Endothelial cell of umbilical vein (primary cell): ENCODE data around the gene COTL1. TPM values are rescaled to one million over a fixed set of nuclear protein-coding genes. Genes with fewer than 3 reads are reported as not detected.

ENCODE experiments used
- BruUV-seq: library from RNA; stranded (reverse); fragments of 400-500 nt; replicated peaks from 2 replicates; lab custom pipeline; 2021; lab: Mats Ljungman, UMichigan
- CTCF ChIA-PET: fragments of 300-600, 350-600 bp; sonication (Branson Sonifier 250); formaldehyde crosslinking; loops from one replicate; lab custom pipeline; 2021; ENCODE audit warnings: antibody characterized with exemption, inconsistent platforms; lab: Charles Lee
- POLR2A ChIA-PET: fragments of 300-600, 350-600 bp; sonication (Branson Sonifier 250); formaldehyde crosslinking; loops from one replicate; lab custom pipeline; 2021; ENCODE audit warnings: antibody characterized with exemption, inconsistent platforms; lab: Charles Lee
- DNase-seq: peaks from one replicate; pipeline ENCODE4 v3.0.0-alpha.2; 2011; ENCODE audit warnings: low read depth, low spot score
- FAIRE-seq: peaks from 2 replicates; lab custom pipeline; 2011; peaks lifted over from hg19 to GRCh38; lab: Jason Lieb, UNC
- H2AFZ ChIP-seq: 2 replicates; pipeline ENCODE4 v1.6.0; 2012; ENCODE audit warnings: low read depth, low read length, control low read depth, inconsistent platforms
- H3K27ac ChIP-seq: 2 replicates; pipeline ENCODE4 v1.5.1; 2011; ENCODE audit warnings: low read depth, mild to moderate bottlenecking, control low read depth, low read length, moderate library complexity; ENCODE audit not compliant: insufficient read depth
- H3K27me3 ChIP-seq, 2 experiments: 2 replicates each; pipeline versions ENCODE4 v1.6.0 to v1.6.1; 2011; ENCODE audit warnings: low read length in 2 of 2, mixed read lengths in 1 of 2; ENCODE audit not compliant: control insufficient read depth in 2 of 2, insufficient read depth in 2 of 2
- H3K36me3 ChIP-seq, 2 experiments: 2 replicates in 1 of 2; 3 replicates in 1 of 2; pipeline ENCODE4 v1.5.1; 2011; ENCODE audit warnings: low read length in 2 of 2, mild to moderate bottlenecking in 1 of 2, moderate library complexity in 1 of 2; ENCODE audit not compliant: control insufficient read depth in 2 of 2, insufficient read depth in 2 of 2; ENCODE audit errors: extremely low read depth in 1 of 2
- H3K4me1 ChIP-seq: 3 replicates; pipeline ENCODE4 v1.5.1; 2011; ENCODE audit warnings: mild to moderate bottlenecking, low read length; ENCODE audit not compliant: control insufficient read depth, insufficient read depth; ENCODE audit errors: extremely low read depth
- H3K4me2 ChIP-seq: 2 replicates; pipeline ENCODE4 v1.6.1; 2011; ENCODE audit warnings: low read length, control low read depth, mixed read lengths; ENCODE audit not compliant: insufficient read depth
- H3K4me3 ChIP-seq, 3 experiments: fragments of 200-600 bp in 1 of 3; sonication (generic), shearing (Covaris generic) in 1 of 3; replicated peaks in 1 of 3; 2 replicates each; pipeline ENCODE4 v1.5.1; 2011 to 2016; ENCODE audit warnings: control low read depth in 3 of 3, low read length in 3 of 3, mild to moderate bottlenecking in 2 of 3, inconsistent platforms in 1 of 3, low read depth in 1 of 3, moderate library complexity in 1 of 3; ENCODE audit not compliant: insufficient read depth in 1 of 3
- H3K79me2 ChIP-seq: 2 replicates; pipeline ENCODE4 v1.6.0; 2012; ENCODE audit warnings: low read length, inconsistent platforms; ENCODE audit not compliant: control insufficient read depth, insufficient read depth
- H3K9ac ChIP-seq: replicated peaks from 2 replicates; pipeline ENCODE3; 2011; ENCODE audit warnings: low read length, control low read depth; ENCODE audit not compliant: insufficient read depth; ENCODE audit errors: extremely low read depth
- H3K9me1 ChIP-seq: replicated peaks from 3 replicates; pipeline ENCODE4 v1.6.0; 2011; ENCODE audit warnings: mild to moderate bottlenecking, low read length; ENCODE audit not compliant: control insufficient read depth, insufficient read depth; ENCODE audit errors: extremely low read depth
- H3K9me3 ChIP-seq: replicated peaks from 2 replicates; pipeline ENCODE4 v1.5.1; 2012; ENCODE audit warnings: low read length, inconsistent platforms; ENCODE audit not compliant: control insufficient read depth, insufficient read depth
- H4K20me1 ChIP-seq: replicated peaks from 2 replicates; pipeline ENCODE3; 2011; ENCODE audit warnings: mild to moderate bottlenecking, low read length; ENCODE audit not compliant: control insufficient read depth, insufficient read depth; ENCODE audit errors: extremely low read depth
- CTCF ChIP-seq, 2 donors: IDR thresholded peaks; 1 replicate in 1 of 2; 2 replicates in 1 of 2; pipeline ENCODE4 v1.5.1; 2011; ENCODE audit warnings: low read length in 2 of 2, mild to moderate bottlenecking in 2 of 2, moderate library complexity in 2 of 2, control low read depth in 1 of 2, inconsistent platforms in 1 of 2, low read depth in 1 of 2; ENCODE audit not compliant: insufficient read depth in 1 of 2; ENCODE audit errors: extremely low read depth in 1 of 2
- EZH2 ChIP-seq: IDR thresholded peaks from 2 replicates; pipeline ENCODE4 v1.6.1; 2012; ENCODE audit warnings: borderline replicate concordance, low read depth, mild to moderate bottlenecking, moderate library complexity, low read length, inconsistent platforms; ENCODE audit not compliant: severe bottlenecking
- MYC ChIP-seq: IDR thresholded peaks from one replicate; pipeline ENCODE4 v1.6.1; 2011; ENCODE audit warnings: mild to moderate bottlenecking, low read depth, low read length
- POLR2AphosphoS5 ChIP-seq: IDR thresholded peaks from 2 replicates; pipeline ENCODE4 v1.6.1; 2012; ENCODE audit warnings: low read depth, mild to moderate bottlenecking, control low read depth, low read length, moderate library complexity; ENCODE audit not compliant: insufficient read depth
- dilution Hi-C: fragments of 300-500 bp; cut with MboI; formaldehyde crosslinking; loops from one replicate; pipeline ENCODE4 v1.15.0; 2019; ENCODE audit warnings: low sequenced_read_pairs; ENCODE audit not compliant: extremely low pct_ligation_motif_present
- intact Hi-C: fragments of 100-400 bp; cut with micrococcal nuclease; formaldehyde crosslinking; loops from one replicate; pipeline ENCODE4 v1.10.0; 2022
- polyA plus RNA-seq, 4 experiments: library from polyadenylated mRNA; depleted of rRNA in 3 of 4; stranded (reverse) in 3 of 4; unstranded in 1 of 4; fragments of >200 nt; gene quantifications; 2 replicates each; pipeline versions ENCODE4 v1.2.1 to v1.2.3, GENCODE V29; 2011 to 2012; ENCODE audit warnings: missing spikeins in 1 of 4
- total RNA-seq: library from RNA; stranded (reverse); gene quantifications from 2 replicates; pipeline ENCODE4 v1.2.3, GENCODE V29; 2021

The COTL1 gene
- total and polyA plus RNA-seq, 2 donors (not counting 3 experiments of a cell fraction or from before 2014, with no cell fraction given): 90.0 to 200 TPM

DNA sequence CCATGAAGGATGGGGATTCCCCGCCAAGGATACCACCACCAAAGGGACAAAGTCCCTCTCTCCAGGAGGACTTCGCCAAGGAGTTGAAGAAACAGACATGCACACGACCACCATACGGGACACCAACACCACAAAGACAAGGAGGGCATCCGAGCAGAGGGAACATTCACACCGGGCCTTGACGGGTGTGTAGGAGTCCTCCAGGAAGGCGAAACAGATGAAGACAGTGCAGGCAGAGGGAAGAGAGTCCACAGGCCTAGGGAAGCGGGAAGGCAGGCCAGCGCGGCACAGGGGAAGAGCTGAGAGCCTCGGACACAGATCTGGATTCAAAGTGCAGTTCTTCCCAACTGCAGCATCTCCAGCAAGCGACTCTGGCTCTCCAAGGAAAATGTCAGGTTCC lies 10.8 kb downstream of the COTL1 start:
- Histone ChIP-seq H3K27me3 (no peaks in the 10 kb centered on the region), H2AFZ (no peak overlapping the region), H3K4me1 (peaks cover 19% of the 10 kb centered on the region), H3K27ac (no peak overlapping the region), H3K36me3 (peaks cover 0 to 3% of the 10 kb centered on the region in 2 experiments), H3K4me3 (no peak overlapping the region), H3K9me1 (no peaks in the 10 kb centered on the region), H3K79me2 (peaks cover 74% of the 10 kb centered on the region), H3K9ac (no peak overlapping the region), H3K9me3 (no peaks in the 10 kb centered on the region), H4K20me1 (no peaks in the 10 kb centered on the region), H3K4me2 (no peak overlapping the region)
- no peak for DNase-seq
- POLR2A ChIA-PET: no interaction called here
- CTCF ChIA-PET: interaction anchor here (1.3 kb wide), 1 partner anchor 96 kb away, joined by 3 read pairs; no protein-coding TSS in a partner anchor
- BruUV-seq: no TSS peak
- TF ChIP-seq CTCF (IDR thresholded peaks at IDR 0.05; ENCODE audit: extremely low read depth in 1 of 2, insufficient read depth in 1 of 2, low read depth in 1 of 2, low read length in 2 of 2) (no peak), POLR2AphosphoS5 (no peak), MYC (no peak), EZH2 (no peak)
- no peak for FAIRE-seq
- dilution Hi-C loops (loop anchor here (25.0 kb wide), 1 partner anchor 95 kb away; the partner anchor contains the start of gene MEAK7), intact Hi-C loops (no loop called here)
